Measurements from ENCODE around the gene SYT12. TPM values are rescaled to one million over a fixed set of nuclear protein-coding genes. Genes with fewer than 3 reads are reported as not detected.

SYT12 gene
- total RNA-seq, 3 donors from 2014 or later (not counting 1 experiment from before 2014, with no cell fraction given): not detected

DNA sequence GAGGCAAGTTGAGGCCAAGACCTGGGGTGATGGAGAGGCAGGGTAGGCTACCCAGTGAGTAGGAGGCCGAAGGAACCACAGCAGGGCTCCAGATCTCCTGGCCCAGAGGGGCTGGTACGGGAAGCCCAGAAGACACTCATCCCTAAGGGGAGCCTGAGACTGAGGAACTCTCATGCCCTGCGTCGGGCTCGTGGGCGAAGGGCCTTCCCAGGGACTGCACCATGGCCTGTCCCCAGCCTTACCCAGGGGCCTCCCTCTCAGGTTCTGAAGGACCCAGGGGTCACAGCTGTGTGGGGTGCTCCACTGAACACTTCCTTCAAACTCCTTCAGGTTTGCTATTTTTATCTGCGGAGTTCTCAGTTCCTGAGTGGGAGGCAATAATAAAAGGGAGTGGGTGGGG lies 15.8 kb upstream of the SYT12 start:
- Histone ChIP-seq H3K36me3 (ENCODE audit: control insufficient read depth, insufficient read depth, low read length) (no peaks in the 10 kb centered on the region), H3K4me1 (ENCODE audit: control insufficient read depth, insufficient read depth, low read length) (no peaks in the 10 kb centered on the region), H3K27me3 (ENCODE audit: control insufficient read depth, insufficient read depth, low read length) (no peaks in the 10 kb centered on the region), H3K27ac (ENCODE audit: low read length) (no peak overlapping the region), H3K4me3 (ENCODE audit: low read length) (no peak overlapping the region), H3K9me3 (ENCODE audit: control insufficient read depth, insufficient read depth, low read length) (no peaks in the 10 kb centered on the region)
- DNase-seq (no peak), ATAC-seq (no peak)
- 95% methylated on average over 7 of the region's 7 CpGs for WGBS (ENCODE audit: insufficient coverage)
- H3K36me3 Mint-ChIP-seq: no peaks in the 10 kb centered on the region
- intact Hi-C loops (cut with micrococcal nuclease): no loop called here
- H3K4me1 Mint-ChIP-seq: peaks cover 0 to 5% of the 10 kb centered on the region in 2 donors
- H3K4me3 Mint-ChIP-seq: no peak overlapping the region
- no peaks in the 10 kb centered on the region for H3K9me3 Mint-ChIP-seq
- H3K27me3 Mint-ChIP-seq (ENCODE audit: low read depth in 2 of 2): peaks cover 4 to 12% of the 10 kb centered on the region in 2 donors
- TF ChIP-seq, protein P1, sequence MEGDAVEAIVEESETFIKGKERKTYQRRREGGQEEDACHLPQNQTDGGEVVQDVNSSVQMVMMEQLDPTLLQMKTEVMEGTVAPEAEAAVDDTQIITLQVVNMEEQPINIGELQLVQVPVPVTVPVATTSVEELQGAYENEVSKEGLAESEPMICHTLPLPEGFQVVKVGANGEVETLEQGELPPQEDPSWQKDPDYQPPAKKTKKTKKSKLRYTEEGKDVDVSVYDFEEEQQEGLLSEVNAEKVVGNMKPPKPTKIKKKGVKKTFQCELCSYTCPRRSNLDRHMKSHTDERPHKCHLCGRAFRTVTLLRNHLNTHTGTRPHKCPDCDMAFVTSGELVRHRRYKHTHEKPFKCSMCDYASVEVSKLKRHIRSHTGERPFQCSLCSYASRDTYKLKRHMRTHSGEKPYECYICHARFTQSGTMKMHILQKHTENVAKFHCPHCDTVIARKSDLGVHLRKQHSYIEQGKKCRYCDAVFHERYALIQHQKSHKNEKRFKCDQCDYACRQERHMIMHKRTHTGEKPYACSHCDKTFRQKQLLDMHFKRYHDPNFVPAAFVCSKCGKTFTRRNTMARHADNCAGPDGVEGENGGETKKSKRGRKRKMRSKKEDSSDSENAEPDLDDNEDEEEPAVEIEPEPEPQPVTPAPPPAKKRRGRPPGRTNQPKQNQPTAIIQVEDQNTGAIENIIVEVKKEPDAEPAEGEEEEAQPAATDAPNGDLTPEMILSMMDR (IDR thresholded peaks at IDR 0.05): no peak
- no peak overlapping the region for H3K27ac Mint-ChIP-seq

DNA sequence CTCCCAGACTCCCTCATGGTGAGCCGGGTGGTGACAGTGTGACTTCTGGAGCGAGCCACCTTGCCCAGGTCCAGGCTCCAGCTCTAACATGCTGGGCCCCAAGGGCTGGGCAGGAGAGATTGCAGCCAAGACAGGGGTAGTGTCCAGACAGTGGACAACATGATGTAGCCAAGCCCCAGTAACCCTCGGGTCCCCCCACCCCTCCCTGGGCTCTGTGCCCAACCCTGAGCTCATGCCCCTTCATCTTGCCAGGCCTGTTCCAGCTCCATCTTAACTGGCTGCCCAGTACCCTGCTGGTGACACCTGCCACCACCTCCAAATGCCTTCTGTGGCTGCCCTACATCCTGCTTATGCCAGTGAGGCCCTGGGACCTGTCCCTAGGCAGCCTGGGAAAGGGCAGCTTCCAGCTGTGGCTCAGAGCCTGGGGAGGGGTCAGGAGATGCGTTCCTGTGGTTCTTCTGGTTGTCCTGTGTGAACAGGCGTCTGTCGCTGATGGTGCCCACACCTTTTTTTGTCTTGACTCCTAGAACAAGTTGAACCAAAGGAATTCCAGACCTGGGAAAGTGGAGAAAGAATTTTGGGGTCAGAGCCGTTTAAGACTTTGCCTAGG lies 12.5 kb upstream of the SYT12 start:
- no peak overlapping the region for H3K27ac Mint-ChIP-seq
- H3K9me3 ChIP-seq (ENCODE audit: control insufficient read depth, insufficient read depth, low read length): no peaks in the 10 kb centered on the region
- no peaks in the 10 kb centered on the region for H3K9me3 Mint-ChIP-seq
- H3K4me1 Mint-ChIP-seq: peaks cover 0 to 5% of the 10 kb centered on the region in 2 donors
- H3K4me1 ChIP-seq (ENCODE audit: control insufficient read depth, insufficient read depth, low read length): no peaks in the 10 kb centered on the region
- peaks cover 11 to 21% of the 10 kb centered on the region in 2 donors for H3K27me3 Mint-ChIP-seq (ENCODE audit: low read depth in 2 of 2)
- no peak overlapping the region for H3K4me3 Mint-ChIP-seq
- no peak overlapping the region for H3K27ac ChIP-seq (ENCODE audit: low read length)
- 77% methylated on average over 6 of the region's 7 CpGs for WGBS (ENCODE audit: insufficient coverage)
- H3K4me3 ChIP-seq (ENCODE audit: low read length): no peak overlapping the region
- intact Hi-C loops (cut with micrococcal nuclease): no loop called here
- H3K36me3 Mint-ChIP-seq: no peaks in the 10 kb centered on the region
- no peaks in the 10 kb centered on the region for H3K36me3 ChIP-seq (ENCODE audit: control insufficient read depth, insufficient read depth, low read length)
- DNase-seq (peak in 1 of 2 donors; percentile 1), ATAC-seq (no peak)
- H3K27me3 ChIP-seq (ENCODE audit: control insufficient read depth, insufficient read depth, low read length): no peaks in the 10 kb centered on the region
- TF ChIP-seq, protein P1 (IDR thresholded peaks at IDR 0.05): no peak

DNA sequence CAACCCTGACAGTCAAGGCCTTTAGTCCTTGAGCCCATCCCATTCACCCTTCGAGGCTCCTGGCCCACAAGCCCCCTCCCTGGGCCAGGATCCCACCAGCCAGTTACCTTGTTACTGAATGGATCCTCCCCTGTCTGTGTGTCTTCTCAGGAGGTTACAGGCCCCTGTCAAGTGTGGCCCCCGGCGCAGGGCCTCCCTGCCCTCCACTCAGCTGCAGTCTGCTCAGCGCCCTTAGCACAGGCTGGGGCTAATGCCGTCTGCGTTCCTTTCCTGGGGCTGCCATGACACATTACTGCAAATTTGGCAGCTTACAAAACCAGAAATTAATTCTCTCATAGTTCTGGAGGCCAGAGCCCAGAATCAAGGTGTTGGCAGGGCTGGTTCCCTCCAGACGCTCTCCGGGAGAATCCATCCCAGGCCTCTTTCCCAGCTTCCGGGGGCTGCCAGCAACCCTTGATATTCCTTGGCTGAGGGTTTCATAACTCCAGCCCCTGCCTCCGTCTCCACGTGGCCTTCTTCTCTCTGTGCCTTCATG lies 9.4 kb upstream of the SYT12 start:
- H3K4me3 Mint-ChIP-seq: no peak overlapping the region
- Histone ChIP-seq H3K9me3 (ENCODE audit: control insufficient read depth, insufficient read depth, low read length) (no peaks in the 10 kb centered on the region), H3K4me3 (ENCODE audit: low read length) (no peak overlapping the region), H3K27me3 (ENCODE audit: control insufficient read depth, insufficient read depth, low read length) (no peaks in the 10 kb centered on the region), H3K36me3 (ENCODE audit: control insufficient read depth, insufficient read depth, low read length) (no peaks in the 10 kb centered on the region), H3K27ac (ENCODE audit: low read length) (no peak overlapping the region), H3K4me1 (ENCODE audit: control insufficient read depth, insufficient read depth, low read length) (no peaks in the 10 kb centered on the region)
- no peaks in the 10 kb centered on the region for H3K36me3 Mint-ChIP-seq
- intact Hi-C loops (cut with micrococcal nuclease): no loop called here
- 90% methylated on average over 11 of the region's 11 CpGs for WGBS (ENCODE audit: insufficient coverage)
- ATAC-seq (no peak), DNase-seq (no peak)
- peaks cover 11 to 21% of the 10 kb centered on the region in 2 donors for H3K27me3 Mint-ChIP-seq (ENCODE audit: low read depth in 2 of 2)
- no peak overlapping the region for H3K27ac Mint-ChIP-seq
- H3K4me1 Mint-ChIP-seq: no peaks in the 10 kb centered on the region
- TF ChIP-seq, protein P1 (IDR thresholded peaks at IDR 0.05): no peak
- H3K9me3 Mint-ChIP-seq: no peaks in the 10 kb centered on the region

DNA sequence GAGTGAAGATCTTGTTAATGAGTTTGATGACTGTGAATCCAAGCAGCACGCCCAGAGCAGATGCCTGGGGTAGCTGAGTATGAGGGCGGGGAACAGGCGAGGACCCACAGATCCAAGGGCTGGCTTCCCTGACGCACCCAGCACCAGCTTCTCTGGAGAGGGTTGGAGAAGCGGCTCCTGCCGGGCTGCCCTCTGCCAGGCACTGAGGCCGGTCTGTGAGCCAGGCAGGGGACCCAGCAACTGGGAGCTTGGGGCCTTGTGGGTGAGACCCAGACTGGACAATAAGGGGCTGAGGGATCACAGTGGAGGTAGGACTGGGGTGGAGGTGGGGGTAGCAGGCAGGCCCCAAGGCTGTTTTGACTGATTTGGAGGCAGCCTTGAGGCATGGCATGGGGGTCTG lies 8.6 kb upstream of the SYT12 start:
- TF ChIP-seq, protein P1 (IDR thresholded peaks at IDR 0.05): no peak
- DNase-seq (no peak), ATAC-seq (no peak)
- no peak overlapping the region for H3K4me3 Mint-ChIP-seq
- no peaks in the 10 kb centered on the region for H3K27me3 ChIP-seq (ENCODE audit: control insufficient read depth, insufficient read depth, low read length)
- WGBS (ENCODE audit: insufficient coverage): 91% methylated on average over 7 of the region's 7 CpGs
- no peaks in the 10 kb centered on the region for H3K36me3 Mint-ChIP-seq
- H3K27ac ChIP-seq (ENCODE audit: low read length): no peak overlapping the region
- H3K4me1 ChIP-seq (ENCODE audit: control insufficient read depth, insufficient read depth, low read length): no peaks in the 10 kb centered on the region
- H3K4me1 Mint-ChIP-seq: no peaks in the 10 kb centered on the region
- no peaks in the 10 kb centered on the region for H3K9me3 Mint-ChIP-seq
- H3K27ac Mint-ChIP-seq: no peak overlapping the region
- no peaks in the 10 kb centered on the region for H3K36me3 ChIP-seq (ENCODE audit: control insufficient read depth, insufficient read depth, low read length)
- intact Hi-C loops (cut with micrococcal nuclease): no loop called here
- H3K27me3 Mint-ChIP-seq (ENCODE audit: low read depth in 2 of 2): peaks cover 11 to 20% of the 10 kb centered on the region in 2 donors
- no peak overlapping the region for H3K4me3 ChIP-seq (ENCODE audit: low read length)
- no peaks in the 10 kb centered on the region for H3K9me3 ChIP-seq (ENCODE audit: control insufficient read depth, insufficient read depth, low read length)
